Fibroblast of lung (primary cell): ENCODE data around the gene PHF20. TPM values are rescaled to one million over a fixed set of nuclear protein-coding genes. Genes with fewer than 3 reads are reported as not detected.

Experiments
- DNase-seq, 2 donors: peaks; one replicate each; pipeline versions ENCODE4 v3.0.0 to v3.0.0-alpha.2; 2010; ENCODE audit warnings: low read depth in 2 of 2
- H2AFZ ChIP-seq: 2 replicates; pipeline ENCODE4 v1.5.1; 2012; ENCODE audit warnings: low read length, control low read depth, inconsistent platforms
- H3K27ac ChIP-seq: 2 replicates; pipeline ENCODE4 v1.5.1; 2011; ENCODE audit warnings: low read length, control low read depth; ENCODE audit not compliant: insufficient read depth
- H3K27me3 ChIP-seq: 2 replicates; pipeline ENCODE4 v1.5.1; 2011; ENCODE audit warnings: mild to moderate bottlenecking, low read length; ENCODE audit not compliant: control insufficient read depth, insufficient read depth
- H3K36me3 ChIP-seq: 2 replicates; pipeline ENCODE4 v1.5.1; 2011; ENCODE audit warnings: low read length; ENCODE audit not compliant: control insufficient read depth, insufficient read depth
- H3K4me1 ChIP-seq: 2 replicates; pipeline ENCODE4 v1.5.1; 2011; ENCODE audit warnings: low read length; ENCODE audit not compliant: control insufficient read depth, insufficient read depth; ENCODE audit errors: extremely low read depth
- H3K4me2 ChIP-seq: 2 replicates; pipeline ENCODE4 v1.5.1; 2011; ENCODE audit warnings: low read length, control low read depth; ENCODE audit not compliant: insufficient read depth; ENCODE audit errors: extremely low read depth
- H3K4me3 ChIP-seq, 4 experiments: fragments of 200-600 bp in 1 of 4; sonication (generic) in 1 of 4; replicated peaks in 1 of 4; 2 replicates each; pipeline ENCODE4 v1.5.1; 2011 to 2016; ENCODE audit warnings: low read length in 4 of 4, low read depth in 3 of 4, mild to moderate bottlenecking in 3 of 4, control low read depth in 2 of 4, inconsistent platforms in 1 of 4, mixed read lengths in 1 of 4; ENCODE audit not compliant: insufficient read depth in 1 of 4; ENCODE audit errors: control extremely low read depth in 1 of 4
- H3K79me2 ChIP-seq: 2 replicates; pipeline ENCODE4 v1.5.1; 2012; ENCODE audit warnings: mild to moderate bottlenecking, low read length, inconsistent platforms; ENCODE audit not compliant: control insufficient read depth, insufficient read depth
- H3K9ac ChIP-seq: 2 replicates; pipeline ENCODE4 v1.5.1; 2011; ENCODE audit warnings: mild to moderate bottlenecking, low read length, control low read depth; ENCODE audit not compliant: insufficient read depth
- H3K9me3 ChIP-seq: 2 replicates; pipeline ENCODE4 v1.5.1; 2012; ENCODE audit warnings: low read depth, low read length; ENCODE audit not compliant: control insufficient read depth, insufficient read depth
- H4K20me1 ChIP-seq: 2 replicates; pipeline ENCODE4 v1.5.1; 2011; ENCODE audit warnings: low read length; ENCODE audit not compliant: control insufficient read depth, insufficient read depth; ENCODE audit errors: extremely low read depth
- EZH2 ChIP-seq: IDR thresholded peaks from 2 replicates; pipeline ENCODE4 v1.5.1; 2012; ENCODE audit warnings: low read length, control low read depth, mild to moderate bottlenecking; ENCODE audit errors: missing control alignments
- polyA plus RNA-seq, 2 donors: library from polyadenylated mRNA; depleted of rRNA in 1 of 2; stranded (reverse) in 1 of 2; unstranded in 1 of 2; fragments of >200 nt; gene quantifications; 2 replicates each; pipeline ENCODE4 v1.2.1, GENCODE V29; 2011 to 2012; ENCODE audit warnings: missing spikeins in 1 of 2
- total RNA-seq: library from RNA; depleted of rRNA; stranded (reverse); fragments of >200 nt; gene quantifications from 2 replicates; pipeline ENCODE4 v1.2.1, GENCODE V29; 2014
- TF ChIP-seq, protein P1 (sequence below), 2 donors: IDR thresholded peaks in 1 of 2; conservative IDR thresholded peaks in 1 of 2; 1 replicate in 1 of 2; 2 replicates in 1 of 2; pipeline ENCODE4 v1.5.1; 2011 to 2012; ENCODE audit warnings: low read length in 2 of 2, control low read depth in 1 of 2, inconsistent platforms in 1 of 2, low read depth in 1 of 2, mild to moderate bottlenecking in 1 of 2

Gene PHF20
- total and polyA plus RNA-seq, 2 donors (not counting 1 experiment from before 2014, with no cell fraction given): 31.4 to 40.1 TPM

DNA sequence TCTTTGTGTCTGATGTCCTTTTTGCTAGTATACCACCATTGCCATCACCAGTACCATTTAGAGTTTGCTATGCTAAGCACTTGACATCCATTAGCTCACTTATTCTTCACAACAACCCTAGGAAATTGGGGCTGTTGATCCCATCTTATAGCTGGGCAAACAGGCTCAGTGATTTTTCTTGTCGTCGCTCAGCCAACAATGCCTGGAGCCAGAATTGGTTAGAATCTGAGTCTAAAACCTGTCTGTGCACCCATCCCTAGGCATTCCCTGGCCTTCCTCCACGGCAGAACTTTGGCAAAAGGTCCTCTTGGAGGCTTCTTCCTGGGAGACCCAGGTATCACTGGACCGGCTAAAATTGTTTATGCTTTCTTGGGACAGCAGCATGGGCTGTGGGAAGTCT, 20.9 kb downstream of the PHF20 start:
- Histone ChIP-seq H3K36me3 (peaks cover 2% of the 10 kb centered on the region), H3K4me2 (no peak overlapping the region), H3K9ac (no peak overlapping the region), H3K79me2 (peaks cover 20% of the 10 kb centered on the region), H3K4me3 (no peak overlapping the region), H2AFZ (no peak overlapping the region), H3K4me1 (peaks cover 7% of the 10 kb centered on the region), H4K20me1 (no peaks in the 10 kb centered on the region), H3K9me3 (no peaks in the 10 kb centered on the region), H3K27me3 (no peaks in the 10 kb centered on the region), H3K27ac (no peak overlapping the region)
- TF ChIP-seq, protein P1, sequence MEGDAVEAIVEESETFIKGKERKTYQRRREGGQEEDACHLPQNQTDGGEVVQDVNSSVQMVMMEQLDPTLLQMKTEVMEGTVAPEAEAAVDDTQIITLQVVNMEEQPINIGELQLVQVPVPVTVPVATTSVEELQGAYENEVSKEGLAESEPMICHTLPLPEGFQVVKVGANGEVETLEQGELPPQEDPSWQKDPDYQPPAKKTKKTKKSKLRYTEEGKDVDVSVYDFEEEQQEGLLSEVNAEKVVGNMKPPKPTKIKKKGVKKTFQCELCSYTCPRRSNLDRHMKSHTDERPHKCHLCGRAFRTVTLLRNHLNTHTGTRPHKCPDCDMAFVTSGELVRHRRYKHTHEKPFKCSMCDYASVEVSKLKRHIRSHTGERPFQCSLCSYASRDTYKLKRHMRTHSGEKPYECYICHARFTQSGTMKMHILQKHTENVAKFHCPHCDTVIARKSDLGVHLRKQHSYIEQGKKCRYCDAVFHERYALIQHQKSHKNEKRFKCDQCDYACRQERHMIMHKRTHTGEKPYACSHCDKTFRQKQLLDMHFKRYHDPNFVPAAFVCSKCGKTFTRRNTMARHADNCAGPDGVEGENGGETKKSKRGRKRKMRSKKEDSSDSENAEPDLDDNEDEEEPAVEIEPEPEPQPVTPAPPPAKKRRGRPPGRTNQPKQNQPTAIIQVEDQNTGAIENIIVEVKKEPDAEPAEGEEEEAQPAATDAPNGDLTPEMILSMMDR (conservative IDR thresholded peaks at IDR 0.05 in 1 of 2, IDR thresholded peaks at IDR 0.05 in 1 of 2; ENCODE audit: low read depth in 1 of 2, low read length in 2 of 2): no peak
- TF ChIP-seq EZH2: no peak
- DNase-seq: no peak

DNA sequence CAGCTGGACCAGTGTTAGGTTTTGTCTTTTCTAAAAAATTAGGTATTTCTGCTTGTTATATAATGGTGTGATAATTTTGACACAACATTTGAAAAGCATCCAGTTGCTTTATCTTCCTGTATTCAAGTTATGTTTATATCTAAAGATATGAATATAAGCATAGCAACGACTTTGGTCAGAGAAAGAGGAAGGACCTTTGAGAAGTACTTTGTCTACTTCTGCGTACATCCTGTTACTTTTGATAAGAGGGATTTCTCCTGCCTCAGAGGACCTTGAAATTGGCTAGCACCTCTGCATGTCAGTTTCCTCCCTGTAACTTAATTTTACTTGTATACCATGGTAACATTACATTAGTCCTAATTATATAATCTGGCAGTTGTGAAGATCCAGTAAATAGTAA, 24.8 kb downstream of the PHF20 start:
- Histone ChIP-seq H3K4me3 (no peak overlapping the region), H2AFZ (no peak overlapping the region), H3K79me2 (peaks cover 13% of the 10 kb centered on the region), H3K9ac (no peak overlapping the region), H3K4me1 (peaks cover 6% of the 10 kb centered on the region), H3K4me2 (no peak overlapping the region), H3K27me3 (no peaks in the 10 kb centered on the region), H3K9me3 (no peaks in the 10 kb centered on the region), H4K20me1 (no peaks in the 10 kb centered on the region), H3K36me3 (peaks cover 2% of the 10 kb centered on the region), H3K27ac (no peak overlapping the region)
- TF ChIP-seq, protein P1 (conservative IDR thresholded peaks at IDR 0.05 in 1 of 2, IDR thresholded peaks at IDR 0.05 in 1 of 2; ENCODE audit: low read depth in 1 of 2, low read length in 2 of 2): no peak
- TF ChIP-seq EZH2: no peak
- no peak for DNase-seq

DNA sequence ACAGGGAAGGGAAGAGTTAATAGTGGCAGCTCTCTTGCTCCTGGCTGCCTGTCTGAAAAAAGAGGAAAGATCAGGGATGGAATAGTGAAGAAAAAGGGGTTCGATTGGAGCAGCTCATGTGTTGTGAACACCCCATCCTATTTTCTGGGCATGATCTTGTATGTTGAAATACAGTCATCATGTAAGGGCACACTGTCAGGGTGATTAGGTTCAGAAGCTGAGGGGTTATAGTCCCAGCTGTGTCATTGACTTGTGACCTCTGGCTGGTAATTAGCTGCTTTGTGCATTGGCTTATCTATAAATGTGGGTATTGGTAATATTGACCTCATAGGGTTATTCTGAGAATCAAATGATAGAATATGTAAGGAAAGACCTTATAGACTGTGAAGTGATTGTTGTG, 30.1 kb downstream of the PHF20 start:
- DNase-seq: no peak
- no peaks in the 10 kb centered on the region for H4K20me1 ChIP-seq
- H2AFZ ChIP-seq: no peak overlapping the region
- no peak overlapping the region for H3K4me3 ChIP-seq
- H3K27me3 ChIP-seq: no peaks in the 10 kb centered on the region
- H3K9me3 ChIP-seq: no peaks in the 10 kb centered on the region
- no peak for TF ChIP-seq EZH2
- TF ChIP-seq, protein P1 (conservative IDR thresholded peaks at IDR 0.05 in 1 of 2, IDR thresholded peaks at IDR 0.05 in 1 of 2; ENCODE audit: low read depth in 1 of 2, low read length in 2 of 2): no peak
- no peak overlapping the region for H3K9ac ChIP-seq
- no peak overlapping the region for H3K4me2 ChIP-seq
- peaks cover 1% of the 10 kb centered on the region for H3K79me2 ChIP-seq
- no peak overlapping the region for H3K27ac ChIP-seq
- no peaks in the 10 kb centered on the region for H3K36me3 ChIP-seq
- H3K4me1 ChIP-seq: no peaks in the 10 kb centered on the region
